ENCODE measurements around the gene DEGS2.

The DEGS2 gene

GRCh38 chr14:100115726-100116125, 43.7 kb downstream of the DEGS2 start:
- Histone ChIP-seq H3K36me3 (ENCODE audit: control insufficient read depth, low read length) (no peaks in the 10 kb centered on the region), H3K4me3 (ENCODE audit: low read length) (no peak overlapping the region), H3K4me2 (ENCODE audit: low read length) (no peak overlapping the region), H3F3A (ENCODE audit: control insufficient read depth, insufficient read depth) (no peaks in the 10 kb centered on the region), H3K27me3 (ENCODE audit: control insufficient read depth, low read length) (no peaks in the 10 kb centered on the region), H3K4me1 (ENCODE audit: control insufficient read depth, low read length) (peaks cover 11% of the 10 kb centered on the region), H3K9me3 (ENCODE audit: control insufficient read depth, insufficient read depth, low read length) (no peaks in the 10 kb centered on the region), H3K27ac (ENCODE audit: low read depth, low read length) (no peak overlapping the region), H3K79me2 (ENCODE audit: control insufficient read depth, low read length) (no peaks in the 10 kb centered on the region), H4K20me1 (ENCODE audit: control insufficient read depth, insufficient read depth, low read depth, low read length) (no peaks in the 10 kb centered on the region), H3K9me2 (replicated peaks; ENCODE audit: control insufficient read depth, low read length) (no peaks in the 10 kb centered on the region)
- TF ChIP-seq CTCF (IDR thresholded peaks at IDR 0.05; ENCODE audit: low read depth, low read length, poor library complexity, severe bottlenecking) (no peak), EZH2phosphoT487 (IDR thresholded peaks at IDR 0.05; ENCODE audit: borderline replicate concordance, low read length) (no peak)

GRCh38 chr14:100115236-100115635, 44.2 kb downstream of the DEGS2 start:
- Histone ChIP-seq H3K79me2 (ENCODE audit: control insufficient read depth, low read length) (no peaks in the 10 kb centered on the region), H3K4me1 (ENCODE audit: control insufficient read depth, low read length) (peaks cover 11% of the 10 kb centered on the region), H3K9me3 (ENCODE audit: control insufficient read depth, insufficient read depth, low read length) (no peaks in the 10 kb centered on the region), H3F3A (ENCODE audit: control insufficient read depth, insufficient read depth) (no peaks in the 10 kb centered on the region), H4K20me1 (ENCODE audit: control insufficient read depth, insufficient read depth, low read depth, low read length) (no peaks in the 10 kb centered on the region), H3K4me2 (ENCODE audit: low read length) (no peak overlapping the region), H3K27me3 (ENCODE audit: control insufficient read depth, low read length) (no peaks in the 10 kb centered on the region), H3K9me2 (replicated peaks; ENCODE audit: control insufficient read depth, low read length) (no peaks in the 10 kb centered on the region), H3K27ac (ENCODE audit: low read depth, low read length) (no peak overlapping the region), H3K36me3 (ENCODE audit: control insufficient read depth, low read length) (no peaks in the 10 kb centered on the region), H3K4me3 (ENCODE audit: low read length) (no peak overlapping the region)
- TF ChIP-seq CTCF (IDR thresholded peaks at IDR 0.05; ENCODE audit: low read depth, low read length, poor library complexity, severe bottlenecking) (no peak), EZH2phosphoT487 (IDR thresholded peaks at IDR 0.05; ENCODE audit: borderline replicate concordance, low read length) (no peak)

DNA sequence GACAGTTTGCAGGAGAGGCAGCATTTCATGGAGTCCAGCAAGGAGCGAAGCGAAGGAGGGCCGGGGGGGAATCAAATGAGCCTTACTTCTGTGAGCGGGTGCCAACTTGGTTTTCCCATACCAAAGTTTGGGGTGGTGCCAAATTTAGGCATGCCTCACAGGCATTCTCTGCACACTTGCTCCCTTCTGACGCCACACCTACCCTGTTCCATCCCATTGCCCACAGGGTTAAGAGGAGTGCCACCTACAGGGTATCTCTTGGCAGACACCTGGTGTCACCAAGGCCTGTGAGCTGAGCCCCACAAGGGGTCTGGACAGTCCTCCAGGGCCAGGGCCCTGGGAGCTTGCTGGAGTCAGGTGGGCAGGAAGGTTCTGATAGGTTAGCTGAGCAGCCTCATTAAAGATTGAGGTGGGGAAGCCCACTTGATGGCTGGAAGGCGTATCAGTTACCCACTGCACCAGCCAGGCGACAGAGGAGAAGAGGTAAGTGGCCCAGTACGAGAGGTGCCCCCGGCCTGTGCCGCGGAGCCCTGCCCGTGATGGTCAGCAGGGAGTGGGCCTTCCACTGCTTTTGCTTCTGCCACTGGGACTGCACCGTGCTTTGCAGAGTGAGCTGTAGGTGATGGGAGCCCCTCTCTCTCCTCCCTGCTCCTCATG, 45.2 kb downstream of the DEGS2 start:
- Histone ChIP-seq H3F3A (ENCODE audit: control insufficient read depth, insufficient read depth) (no peaks in the 10 kb centered on the region), H3K79me2 (ENCODE audit: control insufficient read depth, low read length) (no peaks in the 10 kb centered on the region), H4K20me1 (ENCODE audit: control insufficient read depth, insufficient read depth, low read depth, low read length) (no peaks in the 10 kb centered on the region), H3K4me2 (ENCODE audit: low read length) (no peak overlapping the region), H3K9me3 (ENCODE audit: control insufficient read depth, insufficient read depth, low read length) (no peaks in the 10 kb centered on the region), H3K27ac (ENCODE audit: low read depth, low read length) (no peak overlapping the region), H3K4me3 (ENCODE audit: low read length) (no peak overlapping the region), H3K4me1 (ENCODE audit: control insufficient read depth, low read length) (peaks cover 11% of the 10 kb centered on the region), H3K9me2 (replicated peaks; ENCODE audit: control insufficient read depth, low read length) (no peaks in the 10 kb centered on the region), H3K36me3 (ENCODE audit: control insufficient read depth, low read length) (no peaks in the 10 kb centered on the region), H3K27me3 (ENCODE audit: control insufficient read depth, low read length) (no peaks in the 10 kb centered on the region)
- TF ChIP-seq EZH2phosphoT487 (IDR thresholded peaks at IDR 0.05; ENCODE audit: borderline replicate concordance, low read length) (no peak), CTCF (IDR thresholded peaks at IDR 0.05; ENCODE audit: low read depth, low read length, poor library complexity, severe bottlenecking) (no peak)
